ENCODE data around the gene CUL3. TPM values are rescaled to one million over a fixed set of nuclear protein-coding genes. Genes with fewer than 3 reads are reported as not detected.
A peak's percentile ranks its signal among the peaks of the same experiment; 100 is the strongest.
"Not testable (repeated sequence)": the region's sequence is repeated elsewhere in the genome, so short reads cannot be mapped to it uniquely, and the experiment has no call there.

Gene CUL3
- total RNA-seq, 4 donors from 2014 or later = 94.1 to 120 (median 109) TPM

GRCh38 chr2:224507789-224508188 is 77.4 kb downstream of the CUL3 start:
- Histone ChIP-seq H3K27me3 (no peaks in the 10 kb centered on the region), H3K36me3 (peaks cover 0 to 34% of the 10 kb centered on the region in 2 donors), H3K4me3 (no peak overlapping the region), H3K4me1 (no peaks in the 10 kb centered on the region), H3K27ac (no peak overlapping the region), H3K9me3 (no peaks in the 10 kb centered on the region)
- TF ChIP-seq CTCF (IDR thresholded peaks at IDR 0.05 in 4 of 5, conservative IDR thresholded peaks at IDR 0.05 in 1 of 5) = no peak
- no peak for TF ChIP-seq POLR2A (IDR thresholded peaks at IDR 0.05)
- DNase-seq (no peak), ATAC-seq (no peak)
- in situ Hi-C loops (cut with MboI; ENCODE audit: low sequenced_read_pairs in 4 of 4) (no loop called here), intact Hi-C loops (cut with DNase I; ENCODE audit: low total_unique reads) (no loop called here)

GRCh38 chr2:224506494-224506893 is 78.7 kb downstream of the CUL3 start:
- no peak for ATAC-seq
- no peak for TF ChIP-seq CTCF (IDR thresholded peaks at IDR 0.05 in 4 of 5, conservative IDR thresholded peaks at IDR 0.05 in 1 of 5)
- TF ChIP-seq POLR2A (IDR thresholded peaks at IDR 0.05) = no peak
- Histone ChIP-seq H3K27ac (no peak overlapping the region), H3K36me3 (peaks cover 0 to 47% of the 10 kb centered on the region in 2 donors), H3K4me3 (no peak overlapping the region), H3K4me1 (no peaks in the 10 kb centered on the region), H3K27me3 (no peaks in the 10 kb centered on the region), H3K9me3 (no peaks in the 10 kb centered on the region)
- intact Hi-C loops (cut with DNase I; ENCODE audit: low total_unique reads) (no loop called here), in situ Hi-C loops (cut with MboI; ENCODE audit: low sequenced_read_pairs in 4 of 4) (no loop called here)
- no peak for DNase-seq

- H3K4me1 ChIP-seq = no peaks in the 10 kb centered on the region
- H3K4me3 ChIP-seq = no peak overlapping the region
- H3K27ac ChIP-seq = no peak overlapping the region
- no peaks in the 10 kb centered on the region for H3K27me3 ChIP-seq
- H3K36me3 ChIP-seq = peaks cover 0 to 71% of the 10 kb centered on the region in 2 donors
- H3K9me3 ChIP-seq = no peaks in the 10 kb centered on the region
- in situ Hi-C loops (cut with MboI; ENCODE audit: low sequenced_read_pairs in 4 of 4) = no loop called here
- intact Hi-C loops (cut with DNase I; ENCODE audit: low total_unique reads) = no loop called here
- no peak for ATAC-seq
- no peak for TF ChIP-seq CTCF (IDR thresholded peaks at IDR 0.05 in 4 of 5, conservative IDR thresholded peaks at IDR 0.05 in 1 of 5)
- TF ChIP-seq POLR2A (IDR thresholded peaks at IDR 0.05) = no peak
- no peak for DNase-seq
Measured at GRCh38 chr2:224498991-224499390, 86.2 kb downstream of the CUL3 start.

- no peaks in the 10 kb centered on the region for H3K4me1 ChIP-seq
- no peak overlapping the region for H3K4me3 ChIP-seq
- intact Hi-C loops (cut with DNase I; ENCODE audit: low total_unique reads) = no loop called here
- H3K9me3 ChIP-seq = no peaks in the 10 kb centered on the region
- ATAC-seq (no peak), DNase-seq (no peak)
- no peak for TF ChIP-seq CTCF (IDR thresholded peaks at IDR 0.05 in 4 of 5, conservative IDR thresholded peaks at IDR 0.05 in 1 of 5)
- TF ChIP-seq POLR2A (IDR thresholded peaks at IDR 0.05) = no peak
- H3K27ac ChIP-seq = no peak overlapping the region
- H3K27me3 ChIP-seq = no peaks in the 10 kb centered on the region
- H3K36me3 ChIP-seq = peaks cover 0 to 25% of the 10 kb centered on the region in 2 donors
- in situ Hi-C loops (cut with MboI; ENCODE audit: low sequenced_read_pairs in 4 of 4) = no loop called here
Measured at GRCh38 chr2:224492531-224492930, 92.6 kb downstream of the CUL3 start.

GRCh38 chr2:224487940-224488339 is 97.2 kb downstream of the CUL3 start:
- H3K36me3 ChIP-seq; ATAC-seq; H3K9me3 ChIP-seq; DNase-seq; H3K27me3 ChIP-seq; H3K4me3 ChIP-seq; in situ Hi-C loops (cut with MboI; ENCODE audit: low sequenced_read_pairs in 4 of 4); H3K27ac ChIP-seq: not testable (repeated sequence)
- intact Hi-C loops (cut with DNase I; ENCODE audit: low total_unique reads) = loop anchor here (5.0 kb wide), 1 partner anchor 94 kb away; no protein-coding TSS in a partner anchor
- peaks cover 14 to 20% of the 10 kb centered on the region in 2 donors for H3K4me1 ChIP-seq

GRCh38 chr2:224485081-224486014 is 99.8 kb downstream of the CUL3 start:
- in situ Hi-C loops (cut with MboI; ENCODE audit: low sequenced_read_pairs in 4 of 4); H3K4me3 ChIP-seq; H3K36me3 ChIP-seq; H3K27me3 ChIP-seq; H3K9me3 ChIP-seq: not testable (repeated sequence)
- Histone ChIP-seq H3K27ac (peak overlapping the region in 2 of 4 donors; percentile 29 to 45), H3K4me1 (peaks cover 14 to 24% of the 10 kb centered on the region in 2 donors)
- intact Hi-C loops (cut with DNase I; ENCODE audit: low total_unique reads) = loop anchor here (5.0 kb wide), 1 partner anchor 97 kb away; no protein-coding TSS in a partner anchor
- peak; percentile 26 to 41 for DNase-seq
- peak; percentile 53 to 77 for ATAC-seq

Measured in gastrocnemius medialis (tissue), 4 donors.